ENCODE measurements around the gene CCDC38.

- no peak for TF ChIP-seq EZH2 (IDR thresholded peaks at IDR 0.05; ENCODE audit: borderline replicate concordance, low read length)
- no peak for TF ChIP-seq CTCF (IDR thresholded peaks at IDR 0.05; ENCODE audit: low read length)
These were observed 33.8 kb downstream of the CCDC38 start for GRCh38 chr12:95908573-95908972.
